Right hindlimb (tissue), 1 donor: ENCODE results near the gene DYNC1H1.

Experiments
- DNase-seq: peaks from one replicate; pipeline ENCODE4 v3.0.0-alpha.2; 2018

Gene DYNC1H1

DNA sequence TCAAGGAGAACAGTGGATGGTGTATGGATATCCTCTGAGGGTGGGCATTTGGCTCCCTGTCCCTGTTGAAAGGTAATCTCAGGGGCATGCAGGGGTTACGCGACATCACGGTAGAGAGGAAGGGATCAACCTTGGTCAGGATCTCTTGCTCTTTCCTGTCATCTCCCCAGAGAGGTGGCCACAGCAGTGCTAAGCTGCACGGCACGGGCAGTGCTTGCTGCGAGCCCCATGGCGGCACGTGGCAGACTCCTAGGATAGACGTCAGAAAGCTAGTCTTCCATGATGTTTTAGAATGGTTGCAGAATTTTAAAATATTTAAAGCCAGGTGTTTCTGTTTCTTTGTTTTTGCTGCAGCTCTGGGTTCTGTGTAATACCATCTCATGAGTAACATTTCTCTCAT, 41.0 kb downstream of the DYNC1H1 start:
- DNase-seq, result no peak

DNA sequence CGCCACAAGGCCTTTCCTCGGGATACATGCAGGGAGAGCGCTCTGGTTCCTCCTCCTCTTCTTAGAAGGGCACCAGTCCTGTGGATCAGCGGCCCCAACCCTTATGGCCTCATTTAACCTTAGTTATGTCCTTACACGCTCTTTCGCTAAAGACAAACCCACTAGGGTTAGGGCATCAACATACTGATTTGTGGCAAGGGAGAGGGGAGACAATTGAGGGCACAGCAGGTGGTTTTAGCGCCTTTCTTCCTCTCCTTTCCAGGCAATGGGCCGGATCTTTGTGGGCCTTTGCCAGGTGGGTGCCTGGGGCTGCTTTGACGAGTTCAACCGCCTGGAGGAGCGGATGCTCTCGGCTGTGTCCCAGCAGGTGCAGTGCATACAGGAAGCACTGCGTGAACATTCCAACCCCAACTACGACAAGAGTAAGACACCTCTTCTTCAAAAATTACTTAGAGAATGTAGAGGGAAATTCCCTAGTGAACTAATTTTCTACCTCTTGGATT, 43.6 kb downstream of the DYNC1H1 start:
- DNase-seq, result no peak

DNA sequence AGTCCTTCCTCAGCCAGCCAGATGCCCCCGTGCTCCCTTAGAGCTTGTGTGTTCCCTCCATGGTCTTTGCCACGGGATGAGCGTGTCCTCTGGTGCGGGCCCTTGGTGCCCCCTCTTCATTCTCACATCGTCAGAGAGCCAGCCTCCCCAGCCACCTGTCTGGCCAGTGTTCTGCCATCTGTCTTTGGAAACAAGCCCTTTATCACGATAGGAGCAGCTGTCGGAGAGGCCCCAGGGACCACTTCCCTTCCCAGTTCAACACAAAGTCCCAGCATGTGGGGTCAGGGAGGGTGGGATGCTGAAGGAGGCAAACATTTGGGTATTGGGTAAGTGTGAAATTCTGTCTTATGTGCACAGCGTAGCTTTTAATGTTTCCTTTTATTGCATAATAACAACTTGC, 44.5 kb downstream of the DYNC1H1 start:
- no peak for DNase-seq

DNA sequence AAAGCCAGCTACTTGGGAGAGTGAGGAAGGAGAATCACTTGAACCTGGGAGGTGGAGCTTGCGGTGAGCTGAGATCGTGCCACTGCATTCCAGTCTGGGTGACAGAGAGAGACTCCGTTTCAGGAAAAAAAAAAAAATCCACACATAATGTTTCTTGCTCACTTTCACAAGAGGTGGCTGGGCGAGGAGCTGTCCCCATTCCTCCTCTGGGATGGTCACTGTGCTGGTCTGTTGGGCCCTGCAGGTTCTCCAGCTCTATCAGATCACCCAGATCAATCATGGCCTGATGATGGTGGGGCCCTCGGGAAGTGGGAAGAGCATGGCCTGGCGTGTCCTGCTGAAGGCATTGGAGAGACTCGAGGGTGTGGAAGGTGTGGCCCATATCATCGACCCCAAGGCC, 47.3 kb downstream of the DYNC1H1 start:
- no peak for DNase-seq

DNA sequence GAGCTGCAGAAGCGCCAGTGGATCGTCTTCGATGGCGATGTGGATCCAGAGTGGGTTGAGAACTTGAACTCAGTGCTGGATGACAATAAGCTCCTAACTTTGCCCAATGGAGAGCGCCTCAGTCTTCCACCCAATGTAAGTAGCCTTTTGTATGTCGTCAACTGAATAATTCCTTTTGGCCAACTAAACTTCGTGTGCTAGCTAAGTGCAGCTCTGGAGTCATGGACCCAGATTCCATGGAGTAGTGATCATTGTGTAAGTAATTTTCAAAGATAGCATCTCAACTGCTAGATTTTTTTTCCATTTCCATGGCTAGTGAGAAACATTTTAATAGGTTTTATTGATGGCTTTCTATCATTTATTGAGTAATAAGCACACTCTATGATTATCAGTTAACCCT, 48.0 kb downstream of the DYNC1H1 start:
- no peak for DNase-seq

DNA sequence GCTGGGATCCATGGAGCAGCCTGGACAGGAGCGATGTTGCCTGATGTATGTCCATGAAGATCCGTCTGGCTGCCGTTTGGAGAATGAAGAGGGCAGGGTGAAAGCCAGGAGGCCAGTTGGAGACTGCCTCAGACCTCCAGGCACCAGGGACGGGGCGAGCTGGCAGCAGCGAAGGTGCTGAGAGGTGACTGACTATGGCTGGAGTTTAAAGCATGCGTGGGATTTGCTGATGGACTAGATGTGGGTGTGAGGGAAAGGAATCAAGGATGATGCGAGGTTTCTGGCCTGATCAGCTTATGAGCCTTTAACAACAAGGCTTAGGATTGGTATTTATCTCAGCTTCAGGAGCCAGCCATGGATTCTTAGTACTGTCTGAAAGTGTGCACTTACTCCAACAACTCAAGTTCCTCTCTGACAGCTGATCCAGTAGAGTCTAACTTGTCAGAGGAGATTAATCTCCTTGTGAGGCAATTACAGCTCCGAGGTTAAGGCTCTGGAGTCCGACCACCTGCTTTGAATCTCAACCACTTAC, 49.4 kb downstream of the DYNC1H1 start:
- no peak for DNase-seq

DNA sequence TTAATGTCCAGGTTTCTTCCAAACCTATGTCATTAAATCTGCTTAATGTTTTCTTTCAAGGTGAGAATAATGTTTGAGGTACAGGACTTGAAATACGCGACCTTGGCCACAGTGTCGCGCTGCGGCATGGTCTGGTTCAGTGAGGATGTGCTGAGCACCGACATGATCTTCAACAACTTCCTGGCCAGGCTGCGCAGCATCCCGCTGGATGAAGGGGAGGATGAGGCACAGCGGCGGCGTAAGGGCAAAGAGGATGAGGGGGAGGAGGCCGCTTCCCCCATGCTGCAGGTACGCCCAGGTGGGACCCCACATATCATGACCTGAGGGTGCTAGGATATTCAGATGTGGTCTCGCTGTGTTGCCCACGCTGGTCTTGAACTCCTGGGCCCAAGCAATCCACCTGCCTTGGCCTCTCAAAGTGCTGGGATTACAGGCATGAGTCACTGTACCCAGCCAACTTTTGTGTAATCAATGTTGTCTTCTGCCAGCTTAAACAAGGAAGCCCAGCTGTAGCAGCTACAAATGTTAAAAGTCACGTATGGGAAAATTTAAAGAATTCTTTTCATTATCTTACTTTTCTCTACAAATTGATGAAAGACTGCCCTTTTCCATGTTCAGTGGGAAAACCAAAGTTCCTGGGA, 50.8 kb downstream of the DYNC1H1 start:
- no peak for DNase-seq

DNA sequence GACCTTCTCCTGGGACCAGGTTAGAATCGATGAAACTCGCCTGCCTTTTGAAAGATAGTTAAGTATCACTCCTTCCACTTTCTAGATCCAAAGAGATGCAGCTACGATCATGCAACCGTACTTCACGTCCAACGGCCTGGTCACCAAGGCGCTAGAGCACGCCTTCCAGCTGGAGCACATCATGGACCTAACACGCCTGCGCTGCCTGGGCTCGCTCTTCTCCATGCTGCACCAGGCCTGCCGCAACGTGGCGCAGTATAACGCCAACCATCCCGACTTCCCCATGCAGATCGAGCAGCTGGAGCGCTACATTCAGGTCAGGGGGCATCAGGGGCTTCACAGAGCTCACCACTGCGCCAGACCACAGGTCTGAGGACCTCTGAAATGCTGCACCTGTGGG, 51.4 kb downstream of the DYNC1H1 start:
- DNase-seq, result no peak

DNA sequence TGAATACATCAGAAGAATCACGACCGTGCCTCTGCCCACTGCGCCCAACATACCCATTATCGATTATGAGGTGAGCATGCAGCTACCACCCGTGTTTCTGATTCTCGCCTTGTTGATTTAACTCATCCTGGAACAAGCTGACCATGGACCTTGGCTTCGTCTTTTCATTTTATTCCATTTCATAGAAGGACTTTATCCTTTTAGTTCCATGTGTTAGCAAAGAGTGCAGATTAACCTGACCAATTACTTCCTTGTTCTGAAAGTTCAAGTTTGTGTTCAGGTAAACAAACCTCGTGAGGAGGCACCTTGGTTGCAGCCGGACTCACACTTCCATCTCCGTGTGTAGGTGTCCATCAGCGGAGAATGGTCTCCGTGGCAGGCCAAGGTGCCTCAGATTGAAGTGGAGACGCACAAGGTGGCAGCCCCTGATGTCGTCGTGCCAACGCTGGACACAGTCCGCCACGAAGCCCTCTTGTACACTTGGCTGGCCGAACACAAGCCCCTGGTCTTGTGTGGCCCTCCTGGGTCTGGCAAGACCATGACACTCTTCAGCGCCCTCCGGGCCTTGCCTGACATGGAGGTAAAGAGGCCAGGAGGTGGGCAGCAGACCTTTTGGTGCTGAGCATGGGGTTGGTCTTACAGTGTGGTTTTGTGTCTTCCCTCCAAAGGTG, 52.2 kb downstream of the DYNC1H1 start:
- DNase-seq, result no peak

DNA sequence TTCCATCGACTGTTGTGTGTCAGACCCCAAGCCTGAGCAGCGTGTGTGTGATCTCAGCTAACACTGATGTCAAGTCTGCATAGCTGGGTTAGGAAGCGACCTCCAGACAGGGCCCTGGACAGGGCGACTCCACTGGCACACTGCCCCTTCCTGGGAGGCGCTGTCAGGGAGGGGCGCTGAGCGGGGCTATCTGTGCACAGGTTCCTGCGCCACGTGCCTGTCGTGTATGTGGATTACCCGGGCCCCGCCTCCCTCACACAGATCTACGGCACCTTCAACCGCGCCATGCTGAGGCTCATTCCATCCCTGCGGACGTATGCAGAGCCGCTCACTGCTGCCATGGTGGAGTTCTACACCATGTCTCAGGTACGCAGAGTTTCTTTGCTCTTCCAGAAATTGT, 53.9 kb downstream of the DYNC1H1 start:
- no peak for DNase-seq

DNA sequence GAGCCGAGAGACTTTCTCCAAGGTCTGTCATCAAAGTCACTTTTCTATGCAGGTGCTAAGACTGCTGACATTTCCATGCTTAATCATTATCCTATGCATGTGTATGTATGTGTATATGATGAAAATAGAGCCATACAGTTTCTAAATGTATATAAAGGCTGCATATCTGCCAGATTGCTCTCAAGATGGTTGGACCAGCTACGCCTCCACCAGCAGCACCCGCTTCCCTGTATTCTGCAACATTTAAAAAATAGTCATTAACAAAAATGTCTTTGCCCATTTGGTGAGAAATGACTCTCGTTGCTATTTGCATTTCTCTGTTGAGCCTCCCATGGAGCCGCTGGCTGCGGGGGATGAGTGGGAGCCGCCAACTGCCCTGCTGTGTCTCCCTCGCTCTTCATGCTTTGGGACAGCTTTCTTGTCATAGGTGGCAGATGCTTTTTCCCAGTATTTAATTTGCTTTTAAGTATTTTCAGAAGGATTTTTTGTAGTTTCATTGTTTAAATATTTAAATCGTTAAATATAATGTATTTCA, 54.7 kb downstream of the DYNC1H1 start:
- DNase-seq, result no peak

DNA sequence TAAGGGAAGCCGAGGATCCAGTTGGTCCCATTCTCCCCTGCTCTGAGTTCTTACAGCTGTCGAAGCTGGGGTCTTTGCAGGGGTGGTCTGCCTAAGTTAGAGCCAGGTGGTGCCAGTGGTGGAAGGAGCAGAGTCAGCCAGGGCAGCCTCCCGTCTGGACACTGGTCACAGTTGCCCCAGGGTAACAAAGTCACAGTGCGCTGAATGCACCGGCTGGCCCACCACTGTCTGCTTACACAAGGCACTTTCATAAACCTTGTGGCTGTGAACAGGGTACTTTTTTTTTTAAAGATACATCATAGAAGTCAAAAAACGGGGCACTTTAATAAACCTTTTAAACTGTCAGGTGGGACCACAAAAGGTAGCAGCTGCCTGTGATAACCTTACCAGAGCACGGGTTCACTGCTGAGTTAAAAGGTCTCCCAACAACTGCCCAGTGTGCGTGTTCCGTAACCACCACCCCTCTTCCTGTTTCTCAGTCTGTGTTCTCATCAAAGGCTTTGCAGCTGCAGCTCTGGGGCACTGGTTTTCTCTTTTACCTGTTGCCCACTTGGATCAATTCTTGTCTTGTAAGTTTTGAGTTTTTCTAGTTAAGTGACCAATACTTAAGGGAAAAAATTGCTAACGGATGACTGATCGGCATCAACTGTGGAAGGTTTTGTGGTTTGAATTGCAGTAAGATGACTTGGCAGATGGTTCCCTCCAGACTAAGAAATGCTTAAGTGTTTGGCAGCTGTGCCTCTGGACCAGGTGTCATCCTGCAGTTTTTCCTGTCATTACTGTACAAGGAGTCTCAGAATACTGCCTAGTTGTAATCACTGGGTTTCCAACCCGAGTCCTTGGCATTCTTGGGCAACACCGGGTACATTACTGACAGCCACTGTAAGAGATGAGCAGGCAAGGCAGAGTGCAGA, 55.9 kb downstream of the DYNC1H1 start:
- no peak for DNase-seq

DNA sequence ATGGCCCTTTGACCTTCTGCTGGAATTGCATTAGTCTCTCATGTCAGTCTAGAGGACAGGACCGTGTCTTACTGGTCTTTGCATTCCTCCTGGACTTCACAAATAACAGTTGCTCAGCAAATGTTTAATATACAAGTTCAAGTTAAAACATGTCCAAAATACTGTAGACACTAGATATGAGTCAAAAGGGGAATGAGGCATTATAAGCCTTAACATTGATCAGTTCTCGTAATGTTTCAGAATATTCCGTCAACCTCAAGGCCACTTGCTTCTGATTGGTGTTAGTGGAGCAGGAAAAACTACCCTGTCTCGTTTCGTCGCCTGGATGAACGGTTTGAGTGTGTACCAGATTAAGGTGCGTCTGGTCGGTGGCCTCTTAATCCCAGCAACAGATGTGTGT, 62.6 kb downstream of the DYNC1H1 start:
- no peak for DNase-seq

DNA sequence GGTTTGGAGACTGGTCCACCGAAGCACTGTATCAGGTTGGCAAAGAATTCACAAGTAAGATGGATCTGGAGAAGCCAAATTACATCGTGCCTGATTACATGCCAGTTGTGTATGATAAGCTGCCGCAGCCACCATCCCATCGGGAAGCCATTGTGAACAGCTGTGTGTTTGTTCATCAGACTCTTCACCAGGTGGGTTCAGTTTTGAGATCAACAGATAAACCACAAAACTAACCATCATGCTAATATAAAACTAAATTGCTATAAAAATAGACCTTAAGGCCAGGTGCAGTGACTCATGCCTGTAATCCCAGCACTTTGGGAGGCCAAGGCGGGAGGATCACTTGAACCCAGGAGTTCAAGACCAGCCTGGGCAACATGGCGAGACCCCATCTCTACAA, 63.6 kb downstream of the DYNC1H1 start:
- no peak for DNase-seq

DNA sequence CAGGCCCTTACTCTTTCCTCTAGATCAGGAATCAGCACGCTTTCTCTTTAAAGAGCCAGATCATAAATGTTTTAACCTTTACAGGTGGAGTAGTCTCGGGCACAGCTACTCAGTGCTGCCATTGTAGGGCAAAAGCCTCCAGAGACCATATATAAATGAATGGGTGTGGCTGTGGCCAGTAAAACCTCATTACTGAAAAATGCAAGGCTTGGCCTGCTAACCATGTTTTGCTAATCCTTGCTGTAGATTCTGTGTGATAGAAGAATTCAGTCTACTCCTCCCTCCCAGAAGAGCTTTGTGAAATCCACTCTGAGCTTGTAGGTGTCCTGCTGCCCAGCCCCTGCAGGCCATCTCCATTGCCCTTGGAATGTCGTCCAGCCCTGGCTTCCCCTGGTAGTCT, 64.4 kb downstream of the DYNC1H1 start:
- no peak for DNase-seq

DNA sequence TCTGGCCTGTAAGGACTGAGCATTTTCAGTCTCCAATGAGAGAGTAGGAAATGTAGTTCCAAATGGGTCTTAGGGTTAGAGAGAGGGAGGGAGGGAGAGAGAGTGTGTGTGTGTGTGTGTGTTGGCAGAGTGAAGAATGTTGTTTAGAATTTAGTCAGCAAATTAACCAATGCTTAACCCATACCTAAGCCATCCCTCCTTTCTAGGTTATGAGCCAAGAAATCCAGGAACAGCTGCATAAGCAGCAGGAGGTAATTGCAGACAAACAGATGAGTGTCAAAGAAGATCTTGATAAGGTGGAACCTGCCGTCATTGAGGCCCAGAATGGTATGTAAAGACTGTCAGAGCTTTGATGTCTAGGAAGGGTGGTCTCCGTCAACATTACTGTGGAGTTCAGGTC, 65.6 kb downstream of the DYNC1H1 start:
- no peak for DNase-seq

DNA sequence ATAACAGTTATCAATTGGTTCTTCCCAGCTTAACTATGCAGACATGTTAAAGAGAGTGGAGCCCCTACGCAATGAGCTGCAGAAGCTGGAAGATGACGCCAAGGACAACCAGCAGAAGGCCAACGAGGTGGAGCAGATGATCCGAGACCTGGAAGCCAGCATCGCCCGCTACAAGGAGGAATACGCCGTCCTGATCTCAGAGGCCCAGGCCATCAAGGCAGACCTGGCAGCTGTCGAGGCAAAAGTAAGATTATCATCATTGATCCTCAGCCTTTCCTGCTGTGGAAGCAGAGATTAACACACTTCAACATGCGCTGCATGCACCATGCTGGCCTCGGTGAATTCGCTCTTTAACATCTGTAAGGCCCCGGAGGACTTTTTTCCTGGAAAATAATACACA, 68.9 kb downstream of the DYNC1H1 start:
- DNase-seq, result no peak

DNA sequence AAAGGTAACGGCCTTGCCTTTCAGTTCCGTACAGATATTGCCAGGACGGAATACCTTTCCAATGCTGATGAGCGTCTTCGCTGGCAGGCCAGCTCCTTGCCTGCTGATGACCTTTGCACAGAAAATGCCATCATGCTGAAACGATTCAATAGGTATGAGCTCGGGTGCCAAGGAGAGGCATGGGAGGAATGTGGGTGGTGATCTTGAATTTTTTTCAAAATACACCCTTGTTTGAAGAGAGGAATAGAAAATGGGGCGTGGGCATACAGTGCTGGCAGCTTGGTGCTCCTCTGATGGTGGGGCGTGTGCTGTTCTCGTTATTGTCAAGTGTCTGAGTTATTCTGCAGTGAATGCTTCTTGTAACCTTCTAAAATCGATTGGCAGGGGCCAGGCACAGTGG, 69.9 kb downstream of the DYNC1H1 start:
- DNase-seq, result no peak

DNA sequence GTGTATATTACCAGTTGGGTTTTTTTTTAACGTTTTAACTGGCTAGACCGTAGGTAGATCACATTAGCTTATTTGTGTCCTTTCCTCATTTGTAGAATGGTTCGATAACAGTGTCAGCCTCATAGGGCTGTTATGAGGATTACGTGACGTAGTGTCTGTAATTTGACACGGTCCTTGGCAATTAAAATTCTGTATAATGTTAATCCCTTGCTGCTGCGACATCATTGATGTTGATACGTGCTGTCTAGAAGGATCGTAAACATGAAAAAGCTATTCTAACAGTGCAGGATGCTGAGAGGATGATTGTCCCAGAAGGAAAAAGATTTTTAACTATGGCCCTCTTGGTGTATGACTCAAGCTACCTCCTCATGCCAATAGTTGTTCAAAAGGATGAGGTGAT, 71.5 kb downstream of the DYNC1H1 start:
- DNase-seq, result no peak

DNA sequence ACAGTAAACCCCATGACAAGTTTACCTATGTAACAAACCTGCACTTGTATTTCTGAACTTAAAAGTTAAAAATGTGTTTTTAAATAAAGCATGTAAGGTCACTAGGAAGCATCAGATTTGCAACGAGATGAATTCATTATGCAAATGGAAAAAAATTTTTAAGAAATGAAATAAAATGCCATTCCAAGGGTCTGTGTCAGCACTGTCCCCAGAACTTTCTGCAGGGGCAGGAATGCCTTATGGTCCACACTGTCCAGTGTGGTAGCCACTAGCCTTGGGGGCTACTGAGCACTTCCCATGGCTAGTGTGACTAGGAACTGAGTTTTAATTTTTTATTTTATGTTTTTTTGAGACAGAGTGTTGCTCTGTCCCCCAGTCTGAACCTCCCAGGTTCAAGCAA, 73.3 kb downstream of the DYNC1H1 start:
- no peak for DNase-seq

DNA sequence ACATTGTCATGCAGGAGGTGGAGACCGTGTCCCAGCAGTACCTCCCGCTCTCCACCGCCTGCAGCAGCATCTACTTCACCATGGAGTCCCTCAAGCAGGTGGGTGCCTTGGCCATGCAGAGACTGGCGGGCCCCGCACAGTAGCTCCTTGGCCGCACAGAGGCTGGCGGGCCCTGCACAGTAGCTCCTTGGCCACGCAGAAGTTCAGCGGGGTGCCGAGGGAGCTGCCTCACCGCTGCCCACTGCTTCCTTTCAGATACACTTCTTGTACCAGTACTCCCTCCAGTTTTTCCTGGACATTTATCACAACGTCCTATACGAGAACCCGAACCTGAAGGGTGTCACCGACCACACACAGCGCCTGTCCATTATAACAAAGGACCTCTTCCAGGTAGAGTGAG, 74.8 kb downstream of the DYNC1H1 start:
- no peak for DNase-seq

DNA sequence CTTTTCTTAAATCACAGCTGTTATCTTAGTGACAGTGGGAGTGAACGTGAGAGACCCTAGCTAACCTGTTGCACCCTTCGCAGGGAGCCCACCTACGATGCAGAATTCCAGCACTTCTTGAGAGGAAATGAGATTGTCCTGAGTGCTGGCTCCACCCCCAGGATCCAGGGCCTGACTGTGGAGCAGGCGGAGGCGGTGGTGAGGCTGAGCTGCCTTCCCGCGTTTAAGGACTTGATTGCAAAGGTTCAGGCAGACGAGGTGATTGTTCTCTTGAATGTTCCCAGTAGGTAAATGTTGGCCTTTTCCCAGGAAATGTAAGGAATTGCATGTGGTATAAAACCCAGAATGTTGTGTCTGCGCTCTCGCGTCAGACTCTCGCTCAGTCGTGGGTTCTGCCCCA, 75.8 kb downstream of the DYNC1H1 start:
- no peak for DNase-seq

DNA sequence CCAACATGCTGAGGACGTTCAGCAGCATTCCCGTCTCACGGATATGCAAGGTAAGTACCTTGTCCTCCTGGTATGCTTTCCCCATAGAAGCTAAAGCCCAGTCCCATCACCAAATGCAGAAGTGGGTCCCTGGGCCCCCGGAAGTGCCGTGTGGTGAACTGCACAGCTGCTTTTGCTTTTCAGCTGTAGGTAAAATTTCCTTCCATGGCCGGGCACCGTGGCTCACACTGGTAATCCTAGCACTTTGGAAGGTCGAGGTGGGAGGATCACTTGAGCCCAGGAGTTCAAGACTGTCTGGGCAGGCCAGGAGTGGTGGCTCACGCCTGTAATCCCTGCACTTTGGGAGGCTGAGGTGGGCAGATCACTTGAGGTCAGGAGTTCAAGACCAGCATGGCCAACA, 78.3 kb downstream of the DYNC1H1 start:
- DNase-seq, result no peak
